ENCODE measurements around the gene GNAI2.

DNA sequence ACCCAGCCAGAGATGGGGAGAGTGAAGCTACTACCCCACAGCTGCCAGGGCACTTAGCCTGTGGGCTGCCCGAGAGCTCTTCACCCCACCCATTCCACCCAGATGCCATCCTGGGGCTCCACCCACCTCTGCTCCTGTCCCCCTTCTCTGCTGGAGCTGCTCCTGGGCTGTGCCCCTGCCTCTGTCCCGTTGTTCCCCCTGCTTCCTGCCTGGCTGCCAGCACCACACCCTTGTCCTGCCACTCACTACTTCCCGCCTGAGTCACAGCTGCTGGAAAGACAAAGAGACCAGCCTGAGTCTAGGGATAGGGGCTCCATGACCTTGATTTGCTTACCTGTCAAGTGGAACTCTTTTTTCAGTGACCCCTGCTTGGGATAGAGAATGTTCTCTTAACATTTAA, 12.4 kb downstream of the GNAI2 start:
- TF ChIP-seq, protein P1, sequence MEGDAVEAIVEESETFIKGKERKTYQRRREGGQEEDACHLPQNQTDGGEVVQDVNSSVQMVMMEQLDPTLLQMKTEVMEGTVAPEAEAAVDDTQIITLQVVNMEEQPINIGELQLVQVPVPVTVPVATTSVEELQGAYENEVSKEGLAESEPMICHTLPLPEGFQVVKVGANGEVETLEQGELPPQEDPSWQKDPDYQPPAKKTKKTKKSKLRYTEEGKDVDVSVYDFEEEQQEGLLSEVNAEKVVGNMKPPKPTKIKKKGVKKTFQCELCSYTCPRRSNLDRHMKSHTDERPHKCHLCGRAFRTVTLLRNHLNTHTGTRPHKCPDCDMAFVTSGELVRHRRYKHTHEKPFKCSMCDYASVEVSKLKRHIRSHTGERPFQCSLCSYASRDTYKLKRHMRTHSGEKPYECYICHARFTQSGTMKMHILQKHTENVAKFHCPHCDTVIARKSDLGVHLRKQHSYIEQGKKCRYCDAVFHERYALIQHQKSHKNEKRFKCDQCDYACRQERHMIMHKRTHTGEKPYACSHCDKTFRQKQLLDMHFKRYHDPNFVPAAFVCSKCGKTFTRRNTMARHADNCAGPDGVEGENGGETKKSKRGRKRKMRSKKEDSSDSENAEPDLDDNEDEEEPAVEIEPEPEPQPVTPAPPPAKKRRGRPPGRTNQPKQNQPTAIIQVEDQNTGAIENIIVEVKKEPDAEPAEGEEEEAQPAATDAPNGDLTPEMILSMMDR (conservative IDR thresholded peaks at IDR 0.05), result no peak
- no peak for TF ChIP-seq EZH2 (IDR thresholded peaks at IDR 0.05; ENCODE audit: low read depth)

All from PC-9 (cell line).